GM19324 (cell line): ENCODE data around the gene KRT75.
"Not testable (repeated sequence)": the region's sequence is repeated elsewhere in the genome, so short reads cannot be mapped to it uniquely, and the experiment has no call there.

Experiments used
- ATAC-seq: cut with Tn5 transposase; IDR thresholded peaks from one replicate; pipeline ENCODE4 v1.9.1; 2021; ENCODE audit warnings: mild to moderate bottlenecking, moderate library complexity; ENCODE audit not compliant: unreplicated experiment, low FRiP score

The KRT75 gene

DNA sequence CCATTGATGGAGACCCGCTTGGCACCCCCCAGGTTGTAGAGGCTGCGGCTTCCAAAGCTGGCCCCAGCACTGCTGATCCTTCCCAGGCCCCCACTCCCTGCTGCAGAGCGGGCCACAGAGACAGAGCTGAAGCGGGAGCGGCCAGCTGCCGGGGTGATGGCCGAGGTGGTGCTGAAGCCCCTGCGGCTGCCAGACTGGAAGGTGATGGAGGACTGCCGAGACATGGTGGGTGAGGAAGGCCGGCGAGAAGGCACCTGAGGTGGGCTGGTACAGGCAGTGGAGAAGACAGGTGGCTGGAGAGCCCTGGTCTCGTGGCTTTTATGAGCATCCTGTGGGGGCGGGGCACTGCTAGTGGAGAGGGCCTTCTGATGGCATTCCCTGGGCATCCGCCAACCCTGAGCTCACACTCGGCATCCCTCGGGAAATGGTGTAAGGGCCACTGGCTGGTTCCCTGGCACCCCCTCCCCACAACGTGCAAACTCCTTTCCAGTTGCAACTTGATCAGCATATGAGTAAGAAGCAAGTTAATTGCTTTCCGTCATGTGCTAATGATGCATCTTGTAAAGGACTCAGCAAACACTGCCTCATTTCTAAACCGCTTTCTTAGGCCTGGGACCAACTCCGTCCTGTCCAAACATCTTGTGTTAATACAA, at the start of gene KRT75:
TSS of gene KRT75 (minus strand) at position 291 of the 653 bp plus-strand sequence. CDS start at position 224, 67 bp downstream.
- ATAC-seq, result no peak

DNA sequence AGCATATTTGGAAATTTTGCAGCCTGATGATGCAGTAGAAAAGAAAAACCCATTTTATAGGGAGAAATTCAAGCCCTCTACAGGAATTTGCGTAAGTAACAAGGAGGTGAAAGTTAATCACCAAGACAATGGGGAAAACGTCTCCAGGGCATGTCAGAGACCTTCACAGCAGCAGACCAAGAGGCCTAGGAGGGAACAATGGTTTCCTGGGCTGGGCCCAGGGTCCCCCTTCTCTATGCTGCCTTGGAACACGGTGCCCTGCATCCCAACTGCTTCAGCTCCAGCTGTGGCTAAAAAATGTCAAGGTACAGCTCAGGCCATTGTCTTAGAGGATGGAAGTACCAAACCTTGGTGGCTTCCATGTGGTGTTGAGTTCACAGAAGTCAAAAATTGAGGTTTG, 45.9 kb upstream of the KRT75 start:
- no peak for ATAC-seq

DNA sequence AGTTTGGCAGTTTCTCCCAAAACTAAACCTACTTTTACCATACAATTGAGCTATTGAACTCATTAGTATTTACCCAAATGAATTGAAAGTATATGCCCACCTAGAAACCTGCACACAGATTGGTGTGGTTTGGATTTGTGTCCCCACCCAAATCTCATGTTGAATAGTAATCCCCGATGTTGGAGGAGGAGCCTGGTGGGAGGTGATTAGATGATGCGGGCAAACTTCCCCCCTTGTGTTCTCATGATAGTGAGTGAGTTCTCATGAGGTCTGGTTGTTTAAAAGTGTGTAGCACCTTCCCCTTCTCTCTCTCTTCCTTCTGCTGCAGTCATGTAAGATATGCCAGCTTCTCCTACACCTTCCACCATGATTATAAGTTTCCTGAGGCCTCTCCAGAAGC, 43.5 kb upstream of the KRT75 start:
- no peak for ATAC-seq

DNA sequence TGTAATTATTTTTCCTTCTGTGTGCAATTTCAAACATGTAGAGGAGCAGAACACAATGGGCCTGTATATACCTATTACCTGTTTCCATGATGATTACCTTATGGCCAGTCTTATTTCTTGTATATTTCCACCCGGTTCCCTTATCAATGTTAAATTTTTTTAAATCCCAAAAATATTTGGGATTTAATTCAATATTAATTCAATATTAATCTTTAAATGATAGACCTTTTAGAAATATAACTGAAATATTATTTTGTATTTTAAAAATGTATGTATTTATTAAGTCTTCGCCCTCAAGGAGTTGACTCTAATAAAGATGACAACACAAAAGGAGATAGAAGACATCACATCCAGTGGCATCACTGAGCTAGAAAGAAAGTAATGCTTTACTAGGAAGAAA, 40.0 kb upstream of the KRT75 start:
- no peak for ATAC-seq

DNA sequence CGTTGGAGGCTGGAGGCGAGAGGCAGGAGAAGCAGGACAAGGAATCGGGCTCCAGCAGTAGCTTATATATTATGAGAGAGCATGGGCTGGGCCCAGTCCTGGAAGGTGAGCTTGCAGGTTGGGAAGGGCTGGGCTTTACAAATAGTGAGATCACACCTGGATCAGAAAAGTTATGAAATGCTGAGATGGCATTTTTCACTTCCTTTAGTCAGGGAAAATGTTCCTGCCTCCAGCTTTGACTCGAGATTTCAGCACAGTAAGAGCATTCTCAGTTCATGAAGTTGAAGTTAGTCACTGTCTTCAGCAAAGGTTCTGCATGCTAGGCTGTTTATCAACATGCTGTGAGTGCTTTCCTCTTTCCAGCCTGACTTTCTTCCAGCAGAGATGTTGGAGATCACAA, 39.6 kb upstream of the KRT75 start, which contains the start of gene KRT6C:
TSS of gene KRT6C (minus strand) at position 38 of the 400 bp plus-strand sequence. CDS start 68 bp downstream, outside the sequence.
- no peak for ATAC-seq

DNA sequence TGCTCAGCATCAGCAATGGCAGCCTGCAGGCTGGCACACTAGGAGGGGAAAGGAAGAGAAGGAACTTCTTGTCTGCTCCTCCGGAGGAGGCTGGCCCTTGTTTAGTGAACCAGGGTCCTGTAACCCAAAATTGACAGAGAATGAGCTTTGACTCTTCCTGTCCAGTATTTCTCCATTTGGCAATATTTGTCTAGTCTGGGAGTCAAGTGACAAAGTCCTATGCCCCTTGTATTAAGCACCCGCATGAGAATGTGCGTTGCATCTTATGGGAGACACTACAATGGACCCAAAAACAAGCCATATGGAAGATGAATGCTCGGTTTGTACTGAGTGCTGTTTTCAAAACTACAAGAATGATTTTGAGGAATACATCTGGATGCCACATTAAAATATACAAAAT, 35.7 kb upstream of the KRT75 start:
- ATAC-seq, result no peak

DNA sequence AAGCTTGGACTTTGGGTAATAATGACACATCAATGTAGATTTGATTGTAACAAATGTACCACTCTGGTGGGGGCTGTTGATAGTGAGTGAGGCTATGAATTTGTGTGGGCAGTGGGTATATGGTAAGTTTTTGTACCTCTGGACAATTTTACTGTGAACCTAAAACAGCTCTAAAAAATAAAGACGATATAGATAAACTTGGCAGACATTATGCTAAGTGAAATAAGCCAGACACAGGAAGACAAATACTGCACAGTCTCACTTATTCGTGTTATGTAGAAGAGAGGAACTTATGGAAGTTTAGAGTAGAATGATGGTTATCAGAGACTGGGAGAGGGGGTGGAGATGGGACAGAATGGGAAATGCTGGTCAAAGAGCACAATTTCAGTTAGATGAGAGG, 30.7 kb upstream of the KRT75 start:
- ATAC-seq, result no peak

DNA sequence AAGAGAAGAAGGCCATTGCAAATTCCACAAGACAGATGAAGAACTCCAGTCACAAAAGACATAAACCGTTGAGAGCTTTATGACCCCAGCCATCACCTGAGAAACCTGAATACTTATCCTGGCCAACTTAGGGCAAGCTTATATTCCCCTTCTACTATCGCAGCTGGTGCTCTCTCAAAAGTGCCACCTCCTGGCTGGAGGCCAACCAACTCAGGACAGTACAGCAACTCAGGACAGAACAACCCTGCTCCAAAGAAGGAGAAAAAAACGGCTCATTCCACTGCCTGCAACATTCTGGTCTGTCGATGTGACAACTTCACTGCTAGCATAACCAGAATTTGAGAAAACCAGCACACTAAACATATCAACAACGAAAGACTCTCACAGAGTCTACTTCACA, 27.5 kb upstream of the KRT75 start:
- no peak for ATAC-seq

DNA sequence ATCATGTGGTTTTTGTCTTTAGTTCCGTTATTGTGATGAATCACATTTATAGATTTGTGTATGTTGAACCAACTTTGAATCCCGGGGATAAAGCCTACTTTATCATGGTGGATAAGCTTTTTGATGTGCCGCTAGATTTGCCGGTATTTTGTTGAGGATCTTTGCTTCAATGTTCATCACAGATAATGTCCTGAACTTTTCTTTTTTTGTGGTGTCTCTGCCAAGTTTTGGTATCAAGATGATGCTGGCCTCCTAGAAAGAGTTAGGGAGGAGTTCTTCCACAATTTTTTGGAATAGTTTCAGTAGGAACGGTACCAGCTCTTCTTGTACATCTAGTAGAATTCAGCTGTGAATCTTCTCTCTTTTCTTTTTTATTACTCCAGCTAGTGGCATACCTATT, 24.7 kb upstream of the KRT75 start:
- ATAC-seq, result no peak

DNA sequence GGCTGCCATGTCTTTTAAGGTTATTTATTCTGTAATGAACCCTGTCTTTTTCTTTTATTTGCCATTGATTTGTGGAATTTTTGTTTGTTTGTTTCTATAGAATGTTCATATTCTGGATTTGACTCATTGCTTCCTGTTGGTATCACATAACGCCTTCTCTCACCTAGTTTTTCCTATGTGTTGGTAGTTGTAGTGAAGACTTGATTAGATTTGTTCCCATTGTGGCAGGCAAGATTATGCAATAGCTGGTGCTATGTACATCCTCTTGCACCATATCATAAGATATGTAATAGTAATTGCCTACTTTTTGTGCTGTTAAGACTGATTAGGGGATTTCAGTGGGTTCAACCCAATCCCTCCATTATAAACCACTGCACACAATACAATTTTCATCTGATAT, 21.6 kb upstream of the KRT75 start:
- no peak for ATAC-seq

DNA sequence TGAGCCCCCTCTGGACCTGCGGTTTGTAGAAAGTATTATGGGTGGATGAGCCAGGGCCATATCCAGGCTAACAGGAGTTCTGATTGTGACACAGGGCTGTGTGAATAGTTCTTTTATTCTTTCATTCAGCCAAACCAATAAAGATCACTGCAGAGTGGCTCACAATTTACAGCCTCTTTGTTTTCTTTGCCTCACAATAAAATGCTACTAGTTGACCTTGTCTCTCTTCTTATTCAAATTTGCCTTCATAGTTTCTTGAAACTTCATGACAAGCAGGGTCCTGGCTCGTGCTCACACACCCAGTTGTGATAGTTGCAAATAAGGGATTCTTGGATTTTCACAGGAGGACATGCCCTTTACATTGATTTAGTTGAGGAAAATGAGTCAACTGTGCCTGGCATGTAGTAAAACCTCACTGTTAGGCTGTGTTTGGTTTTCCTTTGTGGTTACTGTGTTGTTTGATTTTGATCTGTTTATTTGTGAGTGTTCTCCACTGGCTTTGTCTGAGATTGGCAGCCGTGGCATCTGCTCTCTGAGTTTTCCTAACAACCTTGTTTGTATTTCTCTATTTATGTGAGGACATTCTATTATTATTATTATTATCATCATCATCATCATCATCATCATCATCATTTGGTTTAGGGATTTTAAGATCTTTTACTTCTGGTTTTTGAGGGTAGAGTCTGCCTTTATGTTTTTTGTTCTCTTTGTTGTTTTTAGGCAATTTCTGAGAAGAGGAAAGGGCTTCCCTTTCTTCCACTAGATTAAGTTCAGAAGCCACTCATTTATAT, 20.4 kb upstream of the KRT75 start:
- no peak for ATAC-seq

DNA sequence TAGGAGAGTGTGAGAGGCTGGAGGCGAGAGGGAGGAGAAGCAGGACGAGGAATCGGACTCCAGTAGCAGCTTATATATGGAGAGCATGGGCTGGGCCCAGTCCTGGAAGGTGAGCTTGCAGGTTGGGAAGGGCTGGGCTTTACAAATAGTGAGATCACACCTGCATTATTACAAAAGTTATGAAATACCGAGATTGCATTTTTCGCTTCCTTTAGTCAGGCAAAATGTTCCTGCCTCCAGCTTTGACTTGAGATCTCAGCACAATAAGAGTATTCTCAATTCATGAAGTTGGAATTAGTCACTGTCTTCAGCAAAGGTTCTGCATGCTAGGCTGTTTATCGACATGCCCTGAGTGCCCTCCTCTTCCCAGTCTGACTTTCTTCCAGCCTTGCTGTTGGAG, 17.9 kb upstream of the KRT75 start, which contains the start of gene KRT6B:
TSS of gene KRT6B (minus strand) at position 46 of the 400 bp plus-strand sequence. CDS start 68 bp downstream, outside the sequence.
- no peak for ATAC-seq

DNA sequence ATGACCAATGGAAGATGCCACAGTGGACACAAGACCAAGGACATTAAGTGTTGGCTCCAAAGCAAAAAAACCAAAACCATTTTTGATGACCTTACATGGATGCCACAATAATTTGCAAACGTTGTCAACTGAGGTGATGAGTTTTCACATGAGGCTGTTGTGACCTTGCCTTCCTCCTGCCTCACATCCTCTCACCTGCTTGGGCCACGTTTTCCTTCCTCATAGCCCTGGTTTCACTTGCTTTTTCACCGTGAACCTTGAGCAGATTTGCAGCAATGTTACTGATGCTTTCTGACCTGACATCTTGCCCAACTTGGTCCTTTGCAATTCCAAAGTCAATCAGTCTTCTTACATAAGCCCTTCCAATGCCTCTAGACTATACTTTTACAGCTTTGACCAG, 14.1 kb upstream of the KRT75 start:
- ATAC-seq, result no peak

DNA sequence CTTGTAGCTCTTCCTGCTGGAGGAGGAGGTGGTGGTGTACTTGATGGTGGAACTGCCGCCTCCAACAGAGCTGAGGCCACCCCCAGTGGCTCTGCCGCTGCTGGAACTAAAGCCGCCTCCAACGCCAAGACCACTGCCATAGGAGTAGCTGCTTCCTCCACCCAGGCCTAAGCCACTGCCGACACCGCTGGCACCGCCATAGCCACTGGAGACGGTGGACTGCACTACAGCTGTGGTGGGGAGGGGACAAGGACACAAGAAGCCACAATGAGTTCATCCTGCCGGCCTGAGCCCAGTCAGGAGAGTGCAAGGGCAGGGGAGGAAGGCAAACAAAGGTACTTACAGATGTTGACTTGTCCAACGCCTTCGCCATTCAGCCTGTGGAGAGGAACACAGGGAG, 13.0 kb upstream of the KRT75 start:
- not testable (repeated sequence) for ATAC-seq

DNA sequence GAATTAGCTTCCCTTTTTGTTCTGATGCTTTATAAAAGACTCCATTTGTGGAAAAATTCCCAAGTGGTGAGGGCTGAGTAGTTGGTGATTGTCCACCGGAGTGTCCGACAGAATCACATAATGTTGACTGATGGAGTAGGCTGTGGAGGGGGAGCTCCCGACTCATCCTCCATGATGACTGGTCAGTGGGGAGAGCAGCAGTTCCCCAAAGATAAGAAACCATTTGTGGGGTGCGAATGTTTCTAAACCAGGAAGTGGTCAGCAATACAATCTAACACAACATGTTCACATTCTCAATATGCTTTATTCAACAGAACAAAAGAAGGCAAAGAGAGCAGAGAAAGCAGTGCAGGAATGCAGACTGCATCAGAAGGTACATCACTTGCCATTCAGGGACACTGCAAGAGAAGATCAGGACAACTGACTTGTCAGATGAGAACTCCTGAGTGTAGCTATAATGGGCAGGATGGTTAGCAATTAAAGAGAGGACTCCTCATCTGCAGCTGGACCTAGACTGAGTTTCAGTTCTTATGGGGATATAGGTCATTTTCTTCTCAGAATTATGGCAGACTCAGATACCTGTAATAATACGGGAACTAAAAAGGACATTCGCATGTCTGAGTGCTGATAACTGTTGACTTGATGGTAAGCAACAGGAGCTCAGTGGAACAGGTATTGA, 12.3 kb upstream of the KRT75 start:
- no peak for ATAC-seq

DNA sequence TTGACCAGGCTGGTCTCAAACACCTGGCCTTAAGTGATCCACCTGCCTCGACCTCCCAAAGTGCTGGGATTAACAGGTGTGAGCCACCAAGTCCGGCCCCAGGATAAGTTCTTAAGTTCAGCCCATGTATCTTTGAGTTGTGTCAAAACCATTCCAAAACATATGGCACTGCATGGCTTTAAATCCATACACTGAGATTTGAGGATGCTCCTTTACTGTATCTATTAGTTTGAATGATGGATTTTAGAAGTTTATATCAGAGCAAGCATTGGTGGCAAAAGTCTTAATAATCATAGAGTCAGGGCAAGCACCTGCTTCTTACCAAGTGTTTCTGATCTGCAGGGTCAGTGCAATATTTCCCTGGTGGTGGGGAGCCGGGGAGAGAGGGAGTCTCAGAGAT, 11.7 kb upstream of the KRT75 start:
- ATAC-seq, result no peak

DNA sequence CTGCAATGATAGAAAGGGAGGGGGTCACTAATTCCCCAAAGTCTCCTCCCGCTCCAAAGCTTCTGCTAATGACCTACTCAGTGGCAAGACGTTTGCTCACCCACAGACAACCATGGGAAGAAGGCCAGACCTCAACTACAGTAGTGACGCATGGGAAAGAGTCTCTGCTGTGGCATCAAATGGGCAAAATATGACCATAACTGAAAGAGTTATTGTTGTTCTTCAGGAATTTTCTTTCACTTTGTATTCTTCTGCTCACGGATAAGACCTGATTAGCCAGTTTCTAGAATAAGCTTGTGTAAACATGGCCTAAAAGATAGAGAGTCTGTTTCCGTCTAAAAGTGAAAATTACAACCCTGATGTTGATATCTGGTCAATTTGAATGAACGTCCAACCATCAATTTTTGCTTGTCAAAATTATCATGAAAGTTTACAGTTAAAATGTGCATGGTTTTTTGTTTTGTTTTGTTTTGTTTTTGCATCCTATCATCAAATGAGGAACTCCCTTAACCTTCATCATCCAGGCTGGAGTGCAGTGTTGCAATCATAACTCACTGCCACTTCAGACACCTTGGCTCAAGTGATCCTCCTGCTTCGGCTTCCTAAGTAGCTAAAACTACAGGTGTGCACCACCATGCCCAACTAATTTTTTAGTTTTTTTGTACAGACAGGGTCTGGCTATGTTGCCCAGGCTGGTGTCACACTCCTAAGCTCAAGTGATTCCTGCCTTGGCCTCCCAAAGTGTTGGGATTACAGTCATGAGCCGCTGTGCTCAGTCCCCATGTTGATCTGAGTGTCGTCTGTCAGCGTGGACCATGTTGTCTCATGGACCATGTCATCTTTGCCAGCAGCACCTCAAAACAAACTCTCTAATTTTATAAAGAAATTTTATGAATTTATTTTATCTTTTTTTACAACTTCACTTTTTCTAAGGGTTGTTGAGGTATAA, 10.8 kb upstream of the KRT75 start:
- ATAC-seq, result no peak

DNA sequence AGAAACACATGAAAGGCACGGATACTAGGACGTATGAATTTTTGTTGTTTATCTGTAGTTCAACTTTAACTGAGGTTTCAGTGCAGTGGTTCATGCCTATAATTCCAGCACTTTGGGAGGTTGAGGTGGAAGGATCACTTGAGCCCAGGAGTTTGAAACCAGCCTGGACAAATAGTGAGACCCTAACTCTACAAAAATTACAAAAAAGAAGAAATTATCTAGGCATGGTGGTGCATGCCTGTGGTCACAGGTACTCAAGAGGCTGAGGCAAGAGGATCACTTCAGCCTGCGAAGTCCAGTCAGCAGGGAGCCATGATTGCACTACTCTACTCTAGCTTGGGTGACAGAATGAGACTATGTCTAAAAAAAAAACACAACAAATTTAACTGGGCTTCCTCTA, 9.8 kb upstream of the KRT75 start:
- no peak for ATAC-seq

DNA sequence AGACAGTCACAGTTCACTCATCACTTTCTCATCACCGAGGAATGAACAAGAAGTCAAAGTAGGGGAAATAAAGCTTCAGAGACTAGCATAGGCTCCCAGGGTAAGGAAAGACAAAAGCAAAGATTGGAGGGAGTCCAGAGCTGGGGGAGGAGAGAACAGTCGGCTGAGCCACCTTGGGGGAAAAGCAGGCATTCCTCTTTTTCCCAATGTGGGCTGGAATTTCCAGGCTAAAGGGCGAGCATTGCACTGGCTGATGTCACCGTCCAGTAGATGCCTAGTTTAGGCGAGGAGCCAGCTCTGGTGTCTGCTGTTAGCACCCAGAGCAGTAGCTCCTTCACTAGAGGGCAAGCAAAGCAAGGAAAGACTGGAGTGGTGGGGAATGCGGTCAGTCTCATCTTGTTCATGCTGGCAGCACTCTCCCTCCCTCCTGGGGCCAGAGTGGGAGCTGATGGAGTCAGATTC, 8.5 kb upstream of the KRT75 start:
- ATAC-seq, result no peak

DNA sequence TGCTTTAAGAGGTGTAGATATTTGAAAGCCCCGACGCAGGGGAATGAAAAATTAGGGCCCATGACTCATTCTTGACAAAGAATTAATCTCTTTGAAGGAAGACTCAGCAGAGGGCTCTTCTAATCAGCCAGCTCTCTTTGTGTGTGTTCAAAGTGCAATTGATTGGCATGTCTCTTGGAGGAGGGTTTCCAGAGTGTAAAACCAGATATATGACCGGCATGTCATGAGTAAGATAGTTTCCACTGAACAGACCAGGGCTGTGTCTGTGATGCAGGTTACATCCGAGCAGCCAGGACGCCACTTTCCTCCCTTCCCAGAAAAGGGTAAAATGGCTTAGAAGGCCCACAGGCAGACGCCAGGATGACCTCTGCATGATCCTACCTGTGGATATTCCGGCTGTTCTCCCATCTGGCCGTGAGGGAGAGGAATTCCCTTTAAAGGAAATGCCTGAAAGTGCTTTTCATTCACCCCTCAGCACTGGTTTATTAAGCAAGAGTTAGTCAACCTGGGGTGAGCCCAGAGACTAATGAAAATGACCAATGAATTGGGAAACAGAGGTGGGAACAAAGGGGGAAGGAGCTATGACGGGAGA, 7.2 kb upstream of the KRT75 start:
- no peak for ATAC-seq
